Limb (tissue), 2 donors: ENCODE results near the gene ZNF764.
"Not testable (repeated sequence)": the region's sequence is repeated elsewhere in the genome, so short reads cannot be mapped to it uniquely, and the experiment has no call there.

Source experiments
- DNase-seq, 2 donors: peaks; one replicate each; pipeline ENCODE4 v3.0.0-alpha.2; 2016; ENCODE audit errors: extremely low spot score in 2 of 2

Gene ZNF764

DNA sequence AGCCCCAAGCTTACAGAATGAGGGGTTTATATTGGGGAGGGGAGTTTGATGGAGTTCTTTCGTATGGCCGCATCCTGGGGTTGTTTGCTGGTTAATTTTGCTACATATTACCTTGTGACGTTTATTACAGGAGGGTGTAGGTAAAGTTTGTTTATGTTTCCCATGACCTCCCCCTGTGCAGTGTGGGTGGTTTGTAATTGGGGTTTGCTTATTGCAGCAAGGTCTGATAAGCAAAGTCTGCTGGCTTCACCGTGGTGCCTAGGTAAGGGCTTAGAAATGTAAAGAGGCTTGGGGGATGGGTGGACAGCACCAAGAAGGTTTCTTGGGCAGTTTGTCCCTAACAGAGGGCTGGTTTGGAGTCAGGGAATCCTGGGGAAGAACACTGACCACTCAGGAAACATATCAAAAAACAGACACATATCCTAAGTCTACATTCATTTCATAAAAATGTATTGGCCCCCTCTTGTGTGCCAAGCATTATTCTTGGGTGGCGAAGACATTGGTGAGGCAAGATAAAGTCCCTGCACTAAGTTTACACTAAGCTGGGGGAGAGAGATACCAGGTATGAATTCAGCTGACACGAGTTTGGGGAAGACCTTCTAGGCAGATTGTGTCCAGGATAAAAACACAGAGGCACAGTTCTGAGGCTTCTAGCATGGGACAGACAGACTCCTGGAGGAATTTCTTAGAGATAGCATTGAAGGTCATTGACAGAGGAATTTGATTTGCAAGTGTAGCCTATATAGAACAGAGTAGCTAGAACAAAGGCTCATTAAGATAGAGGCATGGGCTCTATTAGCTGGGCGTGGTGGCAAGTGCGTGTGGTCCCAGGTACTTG is 9.5 kb downstream of the ZNF764 start:
- DNase-seq = no peak

DNA sequence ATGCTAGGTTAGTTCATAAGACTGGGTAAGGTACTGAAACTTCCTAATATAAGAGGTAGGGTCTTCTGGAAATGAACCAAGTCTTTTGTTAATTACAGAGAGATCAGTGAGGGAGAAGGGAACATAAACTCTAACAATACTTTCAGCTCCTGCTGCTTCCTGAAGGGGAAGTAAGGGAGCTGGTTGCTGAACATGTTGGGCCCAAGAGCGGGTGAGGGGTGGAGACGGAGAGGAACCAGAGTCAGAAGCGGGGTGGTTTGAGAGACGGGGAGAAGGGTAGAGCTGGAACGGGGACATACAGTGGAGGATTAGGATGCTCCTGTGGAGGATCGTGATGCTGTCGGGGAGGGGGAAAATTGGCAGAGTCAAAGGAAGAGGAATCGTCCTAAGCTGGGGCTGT is 12.1 kb downstream of the ZNF764 start:
- DNase-seq = no peak

DNA sequence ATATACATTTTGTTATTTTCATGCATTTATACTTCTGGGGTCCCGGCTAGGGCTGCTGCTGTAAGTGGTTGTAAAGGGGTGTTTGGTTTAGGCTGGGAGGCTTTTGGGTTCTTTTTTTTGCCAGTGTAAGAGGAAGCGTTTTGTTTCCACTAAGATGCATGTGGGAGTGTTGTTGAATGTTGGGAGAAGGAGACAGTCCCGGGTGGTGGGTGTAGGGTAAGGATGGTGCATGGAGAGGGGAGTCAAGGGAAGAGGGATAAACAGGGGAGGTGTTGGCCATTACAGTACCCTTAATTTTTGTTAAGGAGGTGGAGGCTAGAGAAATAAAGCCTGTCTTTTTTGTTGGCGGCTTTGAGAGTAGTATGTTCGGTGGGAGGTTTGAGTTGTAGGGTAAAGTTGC is 15.1 kb downstream of the ZNF764 start:
- DNase-seq = no peak

DNA sequence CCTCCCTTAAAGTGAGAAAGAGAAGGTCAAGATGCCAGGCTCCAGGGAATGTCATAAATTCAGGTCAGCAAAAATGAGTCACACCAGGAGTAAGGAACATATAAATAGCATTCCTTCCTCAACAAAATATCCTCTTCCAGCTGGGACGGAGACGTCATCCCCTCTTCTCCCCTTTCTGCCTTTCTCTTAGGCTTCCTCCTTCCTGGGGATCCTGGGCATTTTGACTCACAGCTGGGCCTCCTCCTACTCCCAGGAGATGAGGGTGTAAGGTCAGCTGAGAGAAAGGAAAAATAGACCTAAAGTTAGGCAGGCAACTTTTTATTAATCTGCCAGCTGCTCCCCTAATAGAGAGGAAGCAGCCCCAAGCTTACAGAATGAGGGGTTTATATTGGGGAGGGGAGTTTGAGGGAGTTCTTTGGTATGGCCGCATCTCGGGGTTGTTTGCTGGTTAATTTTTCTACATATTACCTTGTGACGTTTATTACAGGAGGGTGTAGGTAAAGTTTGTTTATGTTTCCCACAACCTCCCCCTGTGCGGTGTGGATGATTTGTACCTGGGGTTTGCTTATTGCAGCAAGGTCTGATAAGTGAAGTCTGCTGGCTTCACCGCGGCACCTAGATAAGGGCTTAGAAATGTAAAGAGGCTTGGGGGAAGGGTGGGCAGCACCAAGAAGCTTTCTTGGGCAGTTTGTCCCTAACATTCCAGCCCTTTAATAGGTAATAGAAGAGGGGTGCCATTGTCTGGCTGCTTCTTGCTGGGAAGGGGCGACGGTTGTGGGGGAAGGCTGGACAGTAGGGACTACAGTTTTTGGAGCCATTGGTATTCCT is 16.5 kb downstream of the ZNF764 start:
- no peak for DNase-seq

DNA sequence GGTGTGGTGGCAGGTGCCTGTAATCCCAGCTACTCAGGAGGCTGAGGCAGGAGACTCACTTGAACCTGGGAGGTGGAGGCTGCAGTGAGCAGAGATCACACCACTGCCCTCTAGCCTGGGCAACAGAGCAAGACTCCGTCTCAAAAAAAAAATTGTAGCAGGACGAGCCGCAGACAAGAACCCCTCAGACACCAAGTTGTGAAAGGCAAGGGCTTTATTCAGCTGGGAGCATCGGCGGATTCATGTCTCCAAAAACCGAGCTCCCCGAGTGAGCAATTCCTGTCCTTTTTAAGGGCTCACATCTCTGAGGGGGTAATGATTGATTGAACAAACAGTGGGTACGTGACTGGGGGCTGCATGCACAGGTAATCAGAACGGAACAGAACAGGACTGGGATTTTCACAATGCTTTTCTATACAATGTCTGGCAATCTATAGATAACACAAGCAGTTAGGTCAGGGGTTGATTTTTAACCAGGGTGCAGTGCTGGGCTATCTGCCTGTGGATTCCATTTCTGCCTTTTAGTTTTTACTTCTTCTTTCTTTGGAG is 17.2 kb downstream of the ZNF764 start:
- not testable (repeated sequence) for DNase-seq

DNA sequence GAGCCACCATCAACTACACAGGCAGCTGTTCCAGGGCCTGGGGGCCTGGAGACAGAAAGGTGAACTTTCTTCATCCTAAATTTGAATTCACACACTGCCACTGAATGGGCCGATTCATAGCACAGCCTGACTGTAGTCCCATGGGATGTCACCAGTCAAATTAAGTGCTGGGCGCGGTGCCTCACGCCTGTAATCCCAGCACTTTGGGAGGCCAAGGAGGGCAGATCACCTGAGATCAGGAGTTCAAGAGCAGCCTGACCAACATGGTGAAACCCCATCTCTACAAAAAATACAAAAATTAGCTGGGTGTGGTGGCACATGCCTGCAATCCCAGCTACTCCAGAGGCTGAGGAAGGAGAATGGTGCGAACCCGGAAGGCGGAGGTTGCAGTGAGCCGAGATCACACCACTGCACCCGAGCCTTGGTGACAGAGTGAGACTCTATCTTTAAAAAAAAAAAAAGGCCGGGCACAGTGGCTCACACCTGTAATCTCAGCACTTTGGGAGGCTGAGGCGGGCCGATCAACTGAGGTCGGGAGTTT is 18.1 kb downstream of the ZNF764 start:
- DNase-seq = not testable (repeated sequence)

DNA sequence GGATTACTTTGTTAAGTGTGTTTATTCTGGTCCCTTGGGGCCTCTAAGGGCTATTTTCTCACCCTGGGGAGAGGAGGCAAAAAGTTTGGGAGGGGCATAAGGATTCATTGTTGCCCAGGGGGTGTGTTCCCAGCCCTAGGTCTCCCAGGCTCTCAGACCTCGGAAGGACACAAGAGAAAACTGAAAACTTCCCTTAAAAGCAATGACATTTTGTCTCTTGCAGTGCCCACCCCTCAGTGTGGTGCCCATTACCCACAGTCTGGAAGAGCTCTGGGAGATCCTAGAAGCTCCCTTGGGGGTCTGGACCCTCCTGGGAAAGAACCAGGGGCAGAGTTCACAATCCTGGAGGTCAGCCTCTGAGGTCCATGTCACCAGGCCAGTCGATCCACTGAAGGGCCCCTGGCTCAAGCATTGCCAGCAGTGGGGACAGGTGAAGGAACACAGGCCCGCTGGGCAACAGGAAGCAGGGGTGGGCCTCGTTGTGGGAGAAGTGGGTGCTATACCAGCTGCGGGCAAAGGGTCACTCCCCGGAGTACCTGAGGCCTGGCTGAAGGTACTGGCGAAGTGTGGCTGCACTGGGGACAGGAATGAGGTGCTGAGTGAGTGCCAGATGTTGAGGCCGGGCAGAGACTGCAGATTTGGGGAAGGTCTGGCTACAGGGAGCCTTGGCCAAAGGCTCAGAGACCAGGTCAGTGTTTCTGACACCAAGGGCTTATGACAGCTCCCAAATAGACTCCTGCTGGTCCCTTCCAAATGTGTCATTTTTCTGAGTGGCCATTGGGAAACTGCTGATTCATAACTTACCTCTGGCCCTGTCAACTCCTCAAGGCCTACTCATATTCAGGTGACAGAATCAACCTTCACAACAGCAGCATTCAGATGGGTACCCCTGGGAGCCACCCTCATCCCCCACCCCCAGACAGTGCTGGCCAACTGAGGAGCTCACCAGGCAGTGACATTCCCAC is 18.9 kb downstream of the ZNF764 start:
- no peak for DNase-seq

DNA sequence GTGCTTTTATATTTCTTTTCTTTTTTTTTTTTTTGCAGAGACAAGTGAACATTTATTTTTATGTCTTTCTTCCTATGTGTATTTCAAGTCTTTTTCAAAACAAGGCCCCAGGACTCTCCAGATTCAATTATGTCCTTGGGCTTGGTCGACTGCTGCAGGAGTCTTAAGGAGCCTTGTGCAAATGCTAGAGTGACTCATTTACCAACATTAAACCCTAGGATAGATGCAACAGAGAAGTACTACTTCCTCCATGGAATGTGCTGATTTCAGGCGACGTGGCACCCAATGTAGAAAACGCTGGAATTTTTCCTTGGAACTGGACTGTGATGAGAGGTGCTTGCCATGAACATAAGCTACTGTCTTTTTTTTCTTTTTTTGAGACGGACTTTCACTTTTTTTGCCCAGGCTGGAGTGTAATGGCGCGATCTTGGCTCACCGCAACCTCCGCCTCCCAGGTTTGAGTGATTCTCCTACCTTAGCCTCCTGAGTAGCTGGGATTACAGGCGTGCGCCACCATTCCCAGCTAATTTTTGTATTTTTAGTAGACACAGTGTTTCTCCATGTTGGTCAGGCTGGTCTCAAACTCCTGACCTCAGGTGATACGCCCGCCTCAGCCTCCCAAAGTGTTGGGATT is 21.7 kb downstream of the ZNF764 start:
- DNase-seq = not testable (repeated sequence)

DNA sequence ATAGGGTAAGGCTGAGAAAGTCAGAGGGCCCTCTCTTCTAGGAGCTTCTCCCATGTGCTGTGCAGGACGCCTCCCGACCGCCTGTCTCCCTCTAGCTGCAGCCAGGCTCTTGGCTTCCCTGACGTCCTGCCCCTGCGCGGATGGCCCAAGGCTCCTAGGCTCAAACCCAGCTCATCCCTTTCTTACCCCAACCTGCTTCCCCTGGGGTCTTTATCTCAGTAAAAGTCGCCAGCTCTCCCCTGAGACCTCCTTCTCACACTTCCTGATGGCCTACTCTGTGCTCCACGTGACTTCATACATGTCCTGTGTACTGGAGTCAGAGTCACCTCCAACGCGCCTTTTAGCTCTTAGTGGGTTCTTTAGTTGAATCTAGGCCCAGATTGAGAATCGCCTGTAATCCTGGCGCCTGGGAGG is 22.4 kb downstream of the ZNF764 start:
- DNase-seq = peak; percentile 77 to 81

DNA sequence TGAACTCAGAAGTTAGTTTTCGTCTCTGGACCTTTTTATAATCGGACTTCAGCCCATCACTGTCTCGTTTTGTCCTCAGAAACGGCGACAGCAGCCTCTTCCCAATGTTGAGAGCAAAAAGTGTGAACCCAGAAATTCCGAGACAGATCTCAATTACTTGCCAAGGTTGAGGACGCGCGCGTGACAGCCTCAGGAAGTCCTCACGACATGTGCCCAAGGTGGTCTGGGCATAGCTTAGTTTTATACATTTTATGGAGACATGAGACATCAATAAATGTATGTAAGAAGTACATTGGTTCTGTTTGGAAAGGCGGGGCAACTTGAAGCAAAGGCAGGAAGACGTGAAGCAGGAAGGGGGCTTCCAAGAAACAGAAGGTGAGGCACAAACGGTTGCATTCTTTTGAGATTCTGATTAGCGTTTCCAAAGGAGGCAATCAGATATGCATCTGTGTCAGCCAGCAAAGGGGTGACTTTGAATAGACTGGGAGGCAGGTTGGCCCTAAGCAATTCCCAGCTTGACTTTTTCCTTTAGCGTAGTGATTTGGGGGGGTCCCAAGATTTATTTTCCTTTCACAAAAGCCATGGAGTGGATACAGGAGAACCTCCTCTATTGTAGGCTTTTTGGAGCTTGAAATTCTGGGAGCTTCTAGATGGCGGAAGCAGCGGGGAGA is 22.9 kb downstream of the ZNF764 start:
- no peak for DNase-seq

DNA sequence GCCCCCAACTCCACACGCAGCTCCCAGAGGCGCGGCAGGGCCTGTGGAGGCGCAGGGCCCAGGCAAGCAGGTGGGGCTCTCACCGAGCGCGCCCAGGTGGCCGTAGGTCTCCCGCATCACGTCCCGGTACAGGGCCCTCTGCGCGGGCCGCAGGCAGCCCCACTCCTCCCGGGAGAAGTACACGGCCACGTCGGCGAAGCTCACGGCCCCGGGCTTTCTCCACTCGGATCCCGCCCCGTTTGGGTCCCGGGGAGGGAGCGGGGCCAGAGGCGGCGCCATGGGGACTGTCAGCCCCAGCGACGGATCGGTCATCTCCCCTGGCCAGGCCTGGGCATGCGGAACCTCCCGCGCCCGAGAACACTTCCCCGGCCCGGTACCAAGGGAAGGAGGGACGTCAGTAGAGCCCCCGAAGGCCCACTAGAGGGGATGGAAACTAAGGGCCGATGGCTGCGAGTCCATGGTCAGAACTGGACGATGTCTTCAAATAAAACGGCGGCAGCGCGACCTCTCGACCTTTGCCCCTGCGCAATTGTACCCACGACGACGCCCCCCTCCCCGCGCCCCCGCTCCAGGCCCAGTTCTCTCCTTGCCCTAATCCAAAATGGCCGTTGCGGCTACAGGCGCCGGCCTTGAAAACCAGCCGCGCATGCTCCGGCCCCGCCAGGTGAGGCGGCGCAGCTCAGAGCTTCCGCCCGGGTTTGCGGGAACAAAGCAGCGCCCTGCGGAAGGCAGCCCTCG is 23.6 kb downstream of the ZNF764 start, which contains the start of gene ZNF747:
Gene ZNF747, minus strand, starts transcription at position 491 of the 738 bp plus-strand sequence. Its CDS starts 179 bp downstream, at position 312.
- DNase-seq = peak; percentile 88 to 95

DNA sequence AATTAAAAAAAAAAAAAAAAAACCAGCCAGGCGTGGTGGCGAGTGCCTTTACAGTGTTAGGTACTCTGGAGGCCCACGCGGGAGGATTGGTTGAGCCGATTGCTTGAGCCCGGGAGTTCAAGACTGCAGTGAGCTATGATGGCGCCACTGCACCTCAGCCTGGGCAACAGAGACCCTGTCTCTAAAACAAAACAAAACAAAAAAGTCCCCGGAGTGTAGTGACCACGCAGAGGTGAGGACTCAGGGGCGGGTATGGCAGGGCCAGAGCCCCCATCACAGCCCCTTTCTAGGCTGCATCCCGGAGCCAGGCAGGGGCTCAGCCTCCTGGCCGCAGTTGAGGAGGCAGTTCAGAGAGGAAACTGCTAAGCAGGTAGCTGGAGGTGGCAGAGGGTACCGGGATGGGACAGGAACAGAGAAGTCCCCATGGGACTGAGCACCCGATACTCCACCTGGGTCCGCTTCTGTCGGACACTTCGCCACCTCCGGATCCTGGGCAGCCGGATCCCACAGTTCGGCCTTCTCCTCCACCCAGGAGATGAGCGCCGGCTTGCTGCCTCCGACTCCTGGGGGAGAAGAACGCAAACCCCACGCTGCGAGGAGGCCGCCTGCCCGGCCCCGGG is 24.3 kb downstream of the ZNF764 start:
- DNase-seq = no peak

DNA sequence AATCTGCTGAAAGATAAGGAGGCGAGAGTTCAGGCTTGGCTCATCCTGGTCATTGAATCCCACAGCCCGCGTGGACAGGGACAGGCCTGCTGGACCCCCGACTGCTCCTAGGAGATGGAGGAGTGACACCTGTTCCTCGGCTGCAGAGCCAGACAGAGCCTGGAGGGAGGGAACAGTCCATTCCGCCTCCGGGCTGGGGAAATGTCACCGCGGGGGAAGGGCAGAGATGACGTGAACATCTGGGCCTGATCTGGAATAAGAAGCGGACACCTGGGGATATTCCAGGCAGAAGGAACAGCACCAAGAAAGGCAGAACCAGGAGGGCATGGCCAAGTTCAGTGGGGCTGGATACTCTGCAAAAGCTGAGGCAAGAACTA is 25.0 kb downstream of the ZNF764 start:
- DNase-seq = no peak

DNA sequence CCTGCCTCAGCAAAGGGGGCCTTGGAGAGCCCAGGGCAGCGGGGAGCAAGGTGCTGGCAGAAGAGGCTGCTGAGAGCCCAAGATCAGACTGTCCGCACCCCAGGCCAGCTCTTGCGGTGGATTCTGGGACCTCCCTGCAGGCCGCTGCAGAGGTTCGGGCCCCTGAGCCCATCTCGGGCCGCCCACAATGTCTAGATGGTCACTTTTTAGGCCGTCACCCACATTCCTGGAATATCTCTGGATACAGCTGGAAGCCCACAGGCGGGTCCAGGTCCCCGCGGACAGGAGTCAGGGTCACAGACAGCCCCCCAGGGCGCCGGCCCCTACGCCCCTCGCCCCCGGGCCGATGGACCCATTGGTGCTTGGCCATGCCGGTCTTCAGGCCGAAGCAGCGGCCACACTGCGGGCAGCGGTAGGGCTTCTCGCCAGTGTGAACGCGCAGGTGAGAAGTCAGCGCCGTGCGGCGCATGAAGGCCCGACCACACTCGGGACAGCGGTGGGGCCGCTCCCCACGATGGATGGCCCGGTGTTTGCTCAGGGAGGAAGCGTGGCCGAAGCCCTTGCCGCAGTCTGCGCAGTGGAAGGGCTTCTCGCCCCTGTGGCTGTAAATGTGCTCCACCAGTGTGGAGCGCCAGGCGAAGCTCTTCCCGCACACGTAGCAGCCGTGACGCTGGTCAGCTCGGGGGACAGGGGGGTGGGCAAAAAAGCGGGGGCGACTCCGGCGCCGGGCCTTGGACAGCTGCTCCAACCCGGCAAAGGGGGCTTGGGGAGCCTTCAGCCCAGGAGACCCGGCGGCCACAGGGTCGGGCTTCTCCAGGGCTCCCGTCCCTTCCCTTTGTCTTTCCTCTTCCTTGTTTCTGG is 25.7 kb downstream of the ZNF764 start:
- no peak for DNase-seq

DNA sequence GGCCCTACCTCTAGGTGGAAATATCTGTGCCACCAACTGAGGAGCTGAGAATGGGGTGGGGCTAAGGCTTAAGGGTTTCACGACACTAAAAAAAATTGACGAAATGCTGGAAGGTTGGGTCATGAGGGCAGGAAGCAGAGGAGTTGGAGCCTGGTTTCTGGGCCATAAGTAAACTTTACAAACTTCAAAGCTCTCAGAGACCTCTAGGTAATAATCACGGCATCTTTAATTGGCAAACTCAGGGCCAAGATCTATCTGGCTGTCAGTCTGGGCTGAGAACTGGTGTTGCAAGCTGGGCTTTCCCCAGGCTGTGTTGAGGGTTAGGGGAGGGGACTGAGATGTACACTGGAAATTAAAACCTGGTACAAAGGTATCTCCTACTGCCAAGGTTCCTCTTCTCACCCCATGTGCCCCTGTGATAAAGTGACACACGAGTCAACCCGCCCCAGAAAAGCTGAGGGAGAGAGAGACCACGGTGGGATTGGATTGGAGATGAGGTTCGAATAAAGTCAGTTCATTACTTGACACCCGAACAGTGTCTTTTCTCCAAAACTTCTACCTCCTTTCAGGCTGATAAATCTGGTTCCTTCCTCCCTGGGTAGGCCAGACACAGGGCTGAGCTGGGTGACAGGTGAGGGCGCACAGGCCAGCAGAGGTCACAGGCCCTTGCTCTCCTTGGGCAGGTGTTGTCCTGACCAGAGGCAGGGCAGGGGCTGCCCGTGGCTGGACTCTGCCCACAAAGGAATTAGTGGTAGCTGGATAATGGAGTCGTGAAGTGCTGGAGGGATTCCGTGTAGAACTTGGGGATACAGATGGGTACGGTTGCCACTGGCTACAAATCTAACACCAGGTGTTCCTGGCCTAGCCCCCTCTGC is 27.8 kb downstream of the ZNF764 start:
- no peak for DNase-seq

DNA sequence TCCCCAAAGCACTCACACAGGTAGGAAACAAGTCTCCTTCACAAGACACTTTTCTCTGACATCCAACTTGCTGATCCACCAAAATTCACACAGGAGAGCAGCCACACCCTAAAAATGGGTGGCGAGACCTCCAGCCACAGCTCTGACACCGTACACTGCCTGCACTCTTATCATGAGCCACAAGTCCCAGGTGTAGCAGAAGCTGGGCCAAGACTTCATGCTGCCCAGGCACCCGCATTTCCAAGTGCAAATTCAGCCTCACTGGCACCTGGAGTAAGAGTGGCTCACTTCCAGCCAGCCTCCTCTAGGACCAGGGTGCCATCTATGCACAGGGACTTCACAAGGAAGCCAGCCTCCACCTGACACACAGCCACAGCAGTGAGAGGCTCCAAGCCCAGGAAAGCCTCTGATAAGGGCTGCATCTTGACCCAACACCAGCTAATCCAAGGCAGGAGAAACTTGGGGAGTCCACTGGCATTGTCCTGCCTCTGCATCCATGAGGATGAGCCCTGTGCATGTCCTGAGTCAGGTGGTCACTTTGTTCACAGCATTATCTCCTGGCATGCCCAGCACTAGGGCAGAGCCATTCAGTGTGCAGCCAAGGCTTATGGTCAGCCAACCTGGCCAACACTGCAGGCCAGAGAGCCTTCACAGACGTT is 29.2 kb downstream of the ZNF764 start:
- no peak for DNase-seq
